B cell (primary cell): ENCODE results near the gene CHCHD6. TPM values are rescaled to one million over a fixed set of nuclear protein-coding genes. Genes with fewer than 3 reads are reported as not detected.

ENCODE experiments used
- ATAC-seq: fragments of 200-7000 bp; cut with Tn5 transposase; one replicate; pipeline ENCODE4 v1.10.0; 2021; ENCODE audit warnings: low read depth, mild to moderate bottlenecking, moderate number of reproducible peaks, moderate library complexity
- CTCF ChIA-PET: fragments of 350-600 bp; sonication (Branson Sonifier 250); formaldehyde crosslinking; loops from one replicate; lab custom pipeline; 2021; ENCODE audit warnings: antibody characterized with exemption, inconsistent platforms; lab: Charles Lee
- POLR2A ChIA-PET: fragments of 350-600 bp; sonication (Branson Sonifier 250); formaldehyde crosslinking; loops from one replicate; lab custom pipeline; 2021; ENCODE audit warnings: antibody characterized with exemption; lab: Charles Lee
- DNase-seq: peaks from one replicate; pipeline ENCODE4 v3.0.0; 2013
- H2AFZ ChIP-seq: 2 replicates; pipeline ENCODE4 v1.6.1; 2012; ENCODE audit warnings: mild to moderate bottlenecking, low read depth, low read length; ENCODE audit not compliant: insufficient read depth, poor library complexity, severe bottlenecking
- H3K27ac ChIP-seq, 2 donors: 1 replicate in 1 of 2; 2 replicates in 1 of 2; pipeline ENCODE4 v1.5.1; 2012 to 2013; ENCODE audit warnings: low read length in 2 of 2, mild to moderate bottlenecking in 2 of 2, moderate library complexity in 1 of 2
- H3K27me3 ChIP-seq, 4 experiments: fragments of 200-600 bp in 1 of 4; sonication (generic) in 1 of 4; replicated peaks in 1 of 4; 1 replicate in 2 of 4; 2 replicates in 2 of 4; pipeline versions ENCODE4 v1.6.1 to v1.7.0; 2013 to 2016; ENCODE audit warnings: low read length in 3 of 4, mild to moderate bottlenecking in 2 of 4, mixed read lengths in 1 of 4, moderate library complexity in 1 of 4; ENCODE audit not compliant: insufficient read depth in 4 of 4, control insufficient read depth in 3 of 4; ENCODE audit errors: control extremely low read depth in 1 of 4
- H3K36me3 ChIP-seq, 2 experiments: replicated peaks in 1 of 2; 1 replicate in 1 of 2; 2 replicates in 1 of 2; pipeline versions ENCODE4 v1.6.1 to v1.7.1; 2013; ENCODE audit warnings: low read length in 1 of 2; ENCODE audit not compliant: insufficient read depth in 2 of 2, control insufficient read depth in 1 of 2; ENCODE audit errors: control extremely low read depth in 1 of 2, extremely low read depth in 1 of 2
- H3K4me1 ChIP-seq, 2 donors: fragments of 200-600 bp in 1 of 2; sonication (generic) in 1 of 2; 1 replicate in 1 of 2; 2 replicates in 1 of 2; pipeline versions ENCODE4 v1.5.1 to v1.6.1; 2013 to 2017; ENCODE audit warnings: low read length in 2 of 2; ENCODE audit not compliant: control insufficient read depth in 2 of 2, insufficient read depth in 2 of 2
- H3K4me2 ChIP-seq: replicated peaks from 2 replicates; pipeline ENCODE3; 2012; ENCODE audit warnings: mild to moderate bottlenecking, low read depth, low read length; ENCODE audit not compliant: poor library complexity, severe bottlenecking
- H3K4me3 ChIP-seq, 5 experiments: fragments of 200-600 bp in 1 of 5; sonication (generic) in 1 of 5; 1 replicate in 3 of 5; 2 replicates in 2 of 5; pipeline versions ENCODE4 v1.5.1 to v1.7.0; 2011 to 2016; ENCODE audit warnings: low read length in 4 of 5, mild to moderate bottlenecking in 4 of 5, low read depth in 2 of 5, control low read depth in 1 of 5, moderate library complexity in 1 of 5; ENCODE audit not compliant: insufficient read depth in 1 of 5; ENCODE audit errors: control extremely low read depth in 1 of 5, extremely low read depth in 1 of 5
- H3K79me2 ChIP-seq: fragments of 200-600 bp; sonication (generic); one replicate; pipeline ENCODE4 v1.6.0; 2016; ENCODE audit warnings: low read length; ENCODE audit not compliant: control insufficient read depth, insufficient read depth
- H3K9ac ChIP-seq: fragments of 200-600 bp; sonication (generic); 2 replicates; pipeline ENCODE4 v1.6.1; 2017; ENCODE audit warnings: mild to moderate bottlenecking, low read length, moderate library complexity
- H3K9me3 ChIP-seq, 3 donors: one replicate each; pipeline versions ENCODE4 v1.6.1 to v1.7.1; 2013; ENCODE audit warnings: low read length in 2 of 3; ENCODE audit not compliant: control insufficient read depth in 2 of 3, insufficient read depth in 1 of 3; ENCODE audit errors: control extremely low read depth in 1 of 3
- H4K20me1 ChIP-seq: 2 replicates; pipeline ENCODE4 v1.6.0; 2012; ENCODE audit warnings: mild to moderate bottlenecking, low read length; ENCODE audit not compliant: insufficient read depth, control insufficient read depth, poor library complexity, severe bottlenecking
- H3K27ac Mint-ChIP-seq: one replicate; pipeline ENCODE4 v1.8.0; 2021; ENCODE audit warnings: mixed read lengths
- H3K27me3 Mint-ChIP-seq: one replicate; pipeline ENCODE4 v1.8.0; 2021; ENCODE audit warnings: mixed read lengths
- H3K4me1 Mint-ChIP-seq: one replicate; pipeline ENCODE4 v1.8.0; 2021; ENCODE audit warnings: mixed read lengths
- H3K4me3 Mint-ChIP-seq: one replicate; pipeline ENCODE4 v1.8.0; 2021; ENCODE audit warnings: mixed read lengths
- H3K9me3 Mint-ChIP-seq: one replicate; pipeline ENCODE4 v1.8.0; 2022; ENCODE audit warnings: mixed read lengths; ENCODE audit not compliant: insufficient read depth
- EZH2 ChIP-seq: IDR thresholded peaks from 2 replicates; pipeline ENCODE4 v1.6.1; 2012; ENCODE audit warnings: borderline replicate concordance, low read depth, mild to moderate bottlenecking, moderate library complexity, low read length; ENCODE audit not compliant: insufficient read depth, poor library complexity, severe bottlenecking
- WGBS: methylation state at CpG from one replicate; pipeline ENCODE4 v1.1.5; 2013; ENCODE audit warnings: missing lambda C conversion rate; ENCODE audit not compliant: insufficient coverage; 5-methylcytosine and 5-hydroxymethylcytosine counted together
- intact Hi-C: fragments of 100-400 bp; cut with micrococcal nuclease; formaldehyde crosslinking; loops from one replicate; pipeline ENCODE4 v1.10.0; 2022
- polyA plus RNA-seq: library from polyadenylated mRNA; depleted of rRNA; stranded (reverse); fragments of >200 nt; gene quantifications from 2 replicates; pipeline ENCODE4 v1.2.3, GENCODE V29; 2012
- total RNA-seq, 2 donors: library from RNA; stranded (reverse); fragments of 120-200 nt in 1 of 2; gene quantifications; 1 replicate in 1 of 2; 2 replicates in 1 of 2; pipeline versions ENCODE4 v1.2.3 to v1.2.4, GENCODE V29; 2013 to 2022
- TF ChIP-seq, protein P1 (sequence below): fragments of 200-600 bp; IDR thresholded peaks from one replicate; pipeline ENCODE4 v1.8.0; 2022; ENCODE audit warnings: antibody characterized with exemption, mild to moderate bottlenecking

The CHCHD6 gene
- total and polyA plus RNA-seq, 2 donors (not counting 1 experiment from before 2014, with no cell fraction given) = 8.0 to 13.5 TPM

DNA sequence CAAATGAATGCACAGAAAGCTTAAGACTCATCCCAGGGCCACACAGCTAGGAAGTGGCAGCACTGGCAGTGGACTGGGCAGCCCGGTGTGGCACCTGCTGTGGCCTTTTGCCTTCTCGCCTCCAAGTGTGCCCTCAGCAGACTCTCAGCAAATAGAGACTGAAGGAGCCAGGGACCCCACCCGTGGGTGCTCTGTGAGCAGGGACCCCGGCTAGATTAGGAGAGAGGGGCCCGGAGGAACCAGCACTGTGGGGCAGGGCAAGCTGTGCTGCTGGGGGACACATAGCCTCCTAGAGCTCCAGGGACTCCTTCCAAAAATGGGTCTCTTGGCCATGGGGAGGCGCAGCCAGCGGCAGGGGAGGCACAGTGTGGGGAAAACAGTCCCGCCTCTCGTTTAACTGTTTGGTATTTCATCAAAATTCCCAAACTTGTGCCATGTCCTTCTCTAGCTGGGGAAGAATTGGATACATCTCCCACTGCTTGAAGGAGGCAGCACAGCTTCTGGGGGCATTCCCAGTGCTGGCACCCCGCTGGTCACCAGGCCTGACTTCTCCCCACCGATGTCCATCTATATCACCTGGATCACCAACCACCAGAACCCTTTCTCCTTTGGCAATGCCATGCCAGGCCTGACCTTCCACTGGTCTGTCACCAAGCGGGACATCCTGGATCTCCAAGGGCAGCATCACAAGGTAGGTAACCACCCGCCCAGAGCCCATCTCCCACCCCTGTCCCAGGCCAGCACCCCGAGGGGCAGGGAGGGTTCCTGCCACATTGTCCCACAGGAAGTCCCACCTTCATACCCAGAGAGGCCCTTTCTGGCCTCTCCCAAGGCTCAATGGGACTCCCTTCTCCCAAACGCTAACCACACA is 37.1 kb upstream of the CHCHD6 start:
- Mint-ChIP-seq H3K27ac (no peak overlapping the region), H3K27me3 (peaks cover 6% of the 10 kb centered on the region), H3K9me3 (peaks cover 2% of the 10 kb centered on the region), H3K4me1 (no peaks in the 10 kb centered on the region), H3K4me3 (no peak overlapping the region)
- Histone ChIP-seq H3K27ac (no peak overlapping the region), H4K20me1 (no peaks in the 10 kb centered on the region), H3K4me3 (no peak overlapping the region), H3K79me2 (no peaks in the 10 kb centered on the region), H3K9me3 (peaks cover 3 to 16% (median 10%) of the 10 kb centered on the region in 3 donors), H3K4me2 (no peak overlapping the region), H2AFZ (no peak overlapping the region), H3K9ac (no peak overlapping the region), H3K4me1 (peaks cover 0 to 3% of the 10 kb centered on the region in 2 donors), H3K36me3 (no peaks in the 10 kb centered on the region), H3K27me3 (peaks cover 0 to 8% (median 0%) of the 10 kb centered on the region in 4 experiments)
- no peak for ATAC-seq
- no peak for DNase-seq
- POLR2A ChIA-PET = no interaction called here
- 89% methylated on average over 14 of the region's 15 CpGs for WGBS
- intact Hi-C loops = no loop called here
- TF ChIP-seq EZH2 = no peak
- TF ChIP-seq, protein P1, sequence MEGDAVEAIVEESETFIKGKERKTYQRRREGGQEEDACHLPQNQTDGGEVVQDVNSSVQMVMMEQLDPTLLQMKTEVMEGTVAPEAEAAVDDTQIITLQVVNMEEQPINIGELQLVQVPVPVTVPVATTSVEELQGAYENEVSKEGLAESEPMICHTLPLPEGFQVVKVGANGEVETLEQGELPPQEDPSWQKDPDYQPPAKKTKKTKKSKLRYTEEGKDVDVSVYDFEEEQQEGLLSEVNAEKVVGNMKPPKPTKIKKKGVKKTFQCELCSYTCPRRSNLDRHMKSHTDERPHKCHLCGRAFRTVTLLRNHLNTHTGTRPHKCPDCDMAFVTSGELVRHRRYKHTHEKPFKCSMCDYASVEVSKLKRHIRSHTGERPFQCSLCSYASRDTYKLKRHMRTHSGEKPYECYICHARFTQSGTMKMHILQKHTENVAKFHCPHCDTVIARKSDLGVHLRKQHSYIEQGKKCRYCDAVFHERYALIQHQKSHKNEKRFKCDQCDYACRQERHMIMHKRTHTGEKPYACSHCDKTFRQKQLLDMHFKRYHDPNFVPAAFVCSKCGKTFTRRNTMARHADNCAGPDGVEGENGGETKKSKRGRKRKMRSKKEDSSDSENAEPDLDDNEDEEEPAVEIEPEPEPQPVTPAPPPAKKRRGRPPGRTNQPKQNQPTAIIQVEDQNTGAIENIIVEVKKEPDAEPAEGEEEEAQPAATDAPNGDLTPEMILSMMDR = no peak
- CTCF ChIA-PET = no interaction called here
